HFFc6 (cell line): ENCODE measurements around the gene TRIM31. TPM values are rescaled to one million over a fixed set of nuclear protein-coding genes. Genes with fewer than 3 reads are reported as not detected.
A peak's percentile ranks its signal among the peaks of the same experiment; 100 is the strongest.

Experiments used
- DNase-seq: peaks from one replicate; pipeline ENCODE4 v3.0.0-alpha.2; 2018
- H3K27ac Mint-ChIP-seq: 2 replicates; pipeline ENCODE4 v1.8.0; 2020; ENCODE audit warnings: mild to moderate bottlenecking, mixed read lengths
- H3K27me3 Mint-ChIP-seq: 2 replicates; pipeline ENCODE4 v1.8.0; 2021; ENCODE audit warnings: mild to moderate bottlenecking, moderate library complexity, mixed read lengths; ENCODE audit not compliant: insufficient read depth
- H3K36me3 Mint-ChIP-seq: 2 replicates; pipeline ENCODE4 v1.8.0; 2021; ENCODE audit warnings: low read depth, mixed read lengths
- H3K4me1 Mint-ChIP-seq: 2 replicates; pipeline ENCODE4 v1.8.0; 2020; ENCODE audit warnings: low read depth, mixed read lengths
- H3K4me3 Mint-ChIP-seq: 2 replicates; pipeline ENCODE4 v1.8.0; 2020; ENCODE audit warnings: mild to moderate bottlenecking, moderate library complexity, mixed read lengths
- H3K9me3 Mint-ChIP-seq: 2 replicates; pipeline ENCODE4 v1.8.0; 2020; ENCODE audit warnings: mild to moderate bottlenecking, mixed read lengths
- total RNA-seq, 6 experiments: library from RNA; stranded (reverse); fragmentation: NEBNext Ultra II Directional; extraction: Animal tissue kit (Norgen Biotek cat#: 25700); gene quantifications; 2 replicates in 1 of 6; 3 replicates in 5 of 6; pipeline ENCODE4 v1.2.3, GENCODE V29; 2021
- TF ChIP-seq, protein P1 (sequence below): fragments of 200-600 bp; sonication (generic); IDR thresholded peaks from 2 replicates; pipeline ENCODE4 v1.5.0; 2021; ENCODE audit warnings: antibody characterized with exemption, mild to moderate bottlenecking

TRIM31 gene
- total RNA-seq, 6 experiments from 2014 or later, result not detected

DNA sequence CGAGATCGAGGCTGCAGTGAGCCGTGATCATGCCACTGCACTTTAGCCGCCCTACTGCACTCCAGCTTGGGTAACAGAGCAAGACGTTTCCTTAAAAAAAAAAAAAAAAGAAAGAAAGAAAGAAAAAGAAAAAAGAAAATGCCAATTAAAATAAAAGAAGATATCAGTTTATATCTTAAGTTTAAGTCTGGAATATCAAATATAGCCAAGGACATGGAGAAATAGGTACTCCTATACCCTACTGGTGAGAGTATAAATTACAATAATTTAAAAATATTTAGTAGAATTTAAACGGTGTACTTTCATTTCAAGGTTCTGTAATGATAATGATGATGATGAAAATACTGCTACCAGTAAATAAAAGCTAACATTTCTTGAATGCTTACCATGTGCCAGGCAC is 3.8 kb upstream of the TRIM31 start:
- Mint-ChIP-seq H3K4me1 (peaks cover 17% of the 10 kb centered on the region), H3K9me3 (no peaks in the 10 kb centered on the region), H3K36me3 (no peaks in the 10 kb centered on the region), H3K27me3 (peaks cover 18% of the 10 kb centered on the region), H3K27ac (no peak overlapping the region), H3K4me3 (no peak overlapping the region)
- DNase-seq, result no peak
- TF ChIP-seq, protein P1, sequence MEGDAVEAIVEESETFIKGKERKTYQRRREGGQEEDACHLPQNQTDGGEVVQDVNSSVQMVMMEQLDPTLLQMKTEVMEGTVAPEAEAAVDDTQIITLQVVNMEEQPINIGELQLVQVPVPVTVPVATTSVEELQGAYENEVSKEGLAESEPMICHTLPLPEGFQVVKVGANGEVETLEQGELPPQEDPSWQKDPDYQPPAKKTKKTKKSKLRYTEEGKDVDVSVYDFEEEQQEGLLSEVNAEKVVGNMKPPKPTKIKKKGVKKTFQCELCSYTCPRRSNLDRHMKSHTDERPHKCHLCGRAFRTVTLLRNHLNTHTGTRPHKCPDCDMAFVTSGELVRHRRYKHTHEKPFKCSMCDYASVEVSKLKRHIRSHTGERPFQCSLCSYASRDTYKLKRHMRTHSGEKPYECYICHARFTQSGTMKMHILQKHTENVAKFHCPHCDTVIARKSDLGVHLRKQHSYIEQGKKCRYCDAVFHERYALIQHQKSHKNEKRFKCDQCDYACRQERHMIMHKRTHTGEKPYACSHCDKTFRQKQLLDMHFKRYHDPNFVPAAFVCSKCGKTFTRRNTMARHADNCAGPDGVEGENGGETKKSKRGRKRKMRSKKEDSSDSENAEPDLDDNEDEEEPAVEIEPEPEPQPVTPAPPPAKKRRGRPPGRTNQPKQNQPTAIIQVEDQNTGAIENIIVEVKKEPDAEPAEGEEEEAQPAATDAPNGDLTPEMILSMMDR, result peak; percentile 62

DNA sequence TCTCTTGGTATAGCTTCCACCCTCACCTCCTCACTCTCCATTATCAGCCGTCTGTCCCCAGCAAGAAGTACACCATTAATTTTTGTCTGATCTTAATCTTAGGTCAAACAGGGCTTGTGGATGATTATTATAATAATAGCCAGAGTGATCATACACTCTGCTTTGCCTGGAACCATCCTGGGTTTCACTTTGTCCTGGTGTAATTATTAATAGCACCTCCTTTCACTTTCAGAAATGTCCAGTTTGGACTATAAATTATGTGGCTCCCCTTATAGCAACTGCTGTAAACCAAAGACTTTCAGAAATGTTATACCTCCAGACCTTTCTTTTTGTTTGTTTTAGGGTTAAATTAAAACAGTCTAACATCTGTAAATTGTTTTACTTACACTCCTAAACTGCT is 951 bp upstream of the TRIM31 start:
- Mint-ChIP-seq H3K36me3 (no peaks in the 10 kb centered on the region), H3K9me3 (no peaks in the 10 kb centered on the region), H3K27me3 (peaks cover 39% of the 10 kb centered on the region), H3K4me1 (peaks cover 5% of the 10 kb centered on the region), H3K27ac (no peak overlapping the region), H3K4me3 (no peak overlapping the region)
- TF ChIP-seq, protein P1, result no peak
- DNase-seq, result no peak

DNA sequence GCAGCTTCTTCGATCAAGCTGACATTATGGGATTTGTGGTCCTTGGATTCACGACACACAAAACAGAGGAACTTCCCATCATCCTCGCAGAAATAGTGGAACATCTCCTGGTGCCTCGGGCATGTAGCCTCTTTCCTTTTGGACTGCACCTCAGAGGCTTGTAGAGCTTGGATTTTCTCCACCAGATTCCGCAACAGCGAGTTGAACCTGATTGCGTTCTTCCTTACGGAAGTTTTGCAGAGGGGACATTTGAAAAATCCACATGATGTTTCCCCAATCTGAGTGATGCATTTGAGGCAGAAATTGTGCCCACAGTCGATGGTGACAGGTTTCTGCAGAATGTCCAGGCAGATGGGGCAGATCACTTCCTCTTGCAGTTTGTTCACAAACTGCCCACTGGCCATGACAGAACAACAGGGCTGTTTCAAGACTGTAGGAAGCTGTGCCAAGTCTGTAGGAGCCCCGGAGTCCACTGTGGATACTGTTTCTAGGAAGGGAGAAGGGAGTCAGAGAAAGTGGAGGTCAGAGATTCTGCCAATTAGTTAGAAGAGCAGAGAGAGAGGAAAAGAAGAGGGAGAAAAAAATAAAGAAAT is 392 bp downstream of the TRIM31 start:
- H3K4me3 Mint-ChIP-seq, result no peak overlapping the region
- DNase-seq, result no peak
- H3K4me1 Mint-ChIP-seq, result no peaks in the 10 kb centered on the region
- no peaks in the 10 kb centered on the region for H3K36me3 Mint-ChIP-seq
- no peaks in the 10 kb centered on the region for H3K9me3 Mint-ChIP-seq
- H3K27ac Mint-ChIP-seq, result no peak overlapping the region
- TF ChIP-seq, protein P1, result no peak
- H3K27me3 Mint-ChIP-seq, result peaks cover 48% of the 10 kb centered on the region

DNA sequence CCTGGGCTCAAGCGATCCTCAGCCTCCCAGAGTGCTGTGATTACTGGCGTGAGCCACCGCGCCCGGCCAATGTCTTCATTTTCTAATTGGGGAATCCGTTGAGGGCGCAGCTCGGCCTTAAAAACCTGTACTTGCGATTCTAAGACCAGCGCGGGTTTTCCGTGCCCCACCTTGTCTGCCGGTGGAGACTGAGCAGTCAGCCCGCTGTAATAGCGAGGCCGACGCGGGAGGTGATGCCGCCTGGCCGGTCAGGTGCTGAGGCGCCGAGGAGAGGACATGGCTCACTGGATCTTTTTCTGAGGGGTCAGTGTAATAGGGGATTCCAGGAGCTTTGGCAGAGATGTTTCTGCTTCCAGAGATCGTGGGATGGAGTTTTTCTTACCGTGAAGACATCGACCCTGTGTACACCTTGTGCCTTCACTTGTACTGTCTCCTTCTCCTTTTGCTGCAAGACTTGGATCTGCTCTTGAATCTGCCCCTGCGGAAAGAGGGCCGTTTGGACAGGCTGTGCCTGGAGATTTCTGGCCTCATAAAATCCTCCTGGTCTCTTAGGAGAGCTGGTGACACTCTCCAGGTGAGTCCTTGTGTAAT is 1.5 kb downstream of the TRIM31 start:
- H3K9me3 Mint-ChIP-seq, result no peaks in the 10 kb centered on the region
- H3K36me3 Mint-ChIP-seq, result no peaks in the 10 kb centered on the region
- H3K27ac Mint-ChIP-seq, result no peak overlapping the region
- no peak for DNase-seq
- H3K4me3 Mint-ChIP-seq, result no peak overlapping the region
- TF ChIP-seq, protein P1, result no peak
- H3K4me1 Mint-ChIP-seq, result no peaks in the 10 kb centered on the region
- peaks cover 48% of the 10 kb centered on the region for H3K27me3 Mint-ChIP-seq

DNA sequence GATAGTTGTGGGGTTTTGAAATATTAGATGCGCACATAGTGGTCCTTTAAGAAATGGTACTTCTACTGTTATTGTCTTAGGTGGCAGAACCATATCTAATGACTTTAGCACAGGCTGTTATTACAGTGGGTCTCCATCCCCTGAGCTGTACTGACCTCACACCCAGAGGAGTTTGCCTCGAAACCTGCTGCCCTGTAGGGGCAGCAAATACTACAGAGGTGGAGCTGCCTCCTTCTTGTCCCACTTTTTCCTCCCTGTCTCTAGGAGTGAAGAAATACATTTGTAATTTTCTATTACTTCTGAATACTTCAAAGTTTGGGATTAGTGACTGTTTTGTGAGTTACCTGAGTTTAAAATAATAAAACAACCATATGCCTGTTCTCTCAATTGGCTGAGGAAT is 8.2 kb downstream of the TRIM31 start:
- TF ChIP-seq, protein P1, result peak; percentile 32
- H3K27ac Mint-ChIP-seq, result no peak overlapping the region
- no peak overlapping the region for H3K4me3 Mint-ChIP-seq
- no peaks in the 10 kb centered on the region for H3K9me3 Mint-ChIP-seq
- peaks cover 40% of the 10 kb centered on the region for H3K4me1 Mint-ChIP-seq
- peaks cover 29% of the 10 kb centered on the region for H3K27me3 Mint-ChIP-seq
- no peak for DNase-seq
- H3K36me3 Mint-ChIP-seq, result no peaks in the 10 kb centered on the region
